T-helper 9 cell (primary cell): ENCODE data around the gene CCDC88B.

Experiments
- DNase-seq: peaks from one replicate; pipeline ENCODE4 v3.0.0-alpha.2; 2020

The CCDC88B gene

GRCh38 chr11:64360448-64360921 lies 20.5 kb downstream of the CCDC88B start:
- no peak for DNase-seq

- no peak for DNase-seq
Observed at GRCh38 chr11:64361659-64362058, 21.7 kb downstream of the CCDC88B start.

- no peak for DNase-seq
Observed at GRCh38 chr11:64362339-64362738, 22.3 kb downstream of the CCDC88B start.

GRCh38 chr11:64364435-64364834 lies 24.4 kb downstream of the CCDC88B start:
- no peak for DNase-seq

- no peak for DNase-seq
Observed at GRCh38 chr11:64364911-64365310, 24.9 kb downstream of the CCDC88B start.

GRCh38 chr11:64366751-64367150 lies 26.7 kb downstream of the CCDC88B start:
- no peak for DNase-seq

GRCh38 chr11:64367931-64368672 lies 28.1 kb downstream of the CCDC88B start:
- DNase-seq, result no peak

GRCh38 chr11:64368673-64369074 lies 28.7 kb downstream of the CCDC88B start:
- DNase-seq, result no peak

GRCh38 chr11:64369440-64370421 lies 29.7 kb downstream of the CCDC88B start:
- no peak for DNase-seq

GRCh38 chr11:64371201-64371600 lies 31.2 kb downstream of the CCDC88B start:
- DNase-seq, result no peak

- DNase-seq, result no peak
Observed at GRCh38 chr11:64372021-64372420, 32.0 kb downstream of the CCDC88B start.

GRCh38 chr11:64372802-64373597 lies 33.0 kb downstream of the CCDC88B start:
- no peak for DNase-seq

GRCh38 chr11:64373598-64373974 lies 33.6 kb downstream of the CCDC88B start:
- DNase-seq, result no peak

- DNase-seq, result no peak
Observed at GRCh38 chr11:64376071-64376470, 36.1 kb downstream of the CCDC88B start.

- no peak for DNase-seq
Observed at GRCh38 chr11:64378335-64378880, 38.4 kb downstream of the CCDC88B start.

- no peak for DNase-seq
Observed at GRCh38 chr11:64379160-64379559, 39.2 kb downstream of the CCDC88B start.

- DNase-seq, result no peak
Observed at GRCh38 chr11:64379817-64380709, 40.1 kb downstream of the CCDC88B start.

- DNase-seq, result no peak
Observed at GRCh38 chr11:64381350-64381749, 41.3 kb downstream of the CCDC88B start.

GRCh38 chr11:64382047-64382446 lies 42.0 kb downstream of the CCDC88B start:
- no peak for DNase-seq

- DNase-seq, result no peak
Observed at GRCh38 chr11:64382586-64382985, 42.6 kb downstream of the CCDC88B start.

- DNase-seq, result no peak
Observed at GRCh38 chr11:64383580-64383979, 43.6 kb downstream of the CCDC88B start.
